ENCODE measurements around the gene AP5Z1. TPM values are rescaled to one million over a fixed set of nuclear protein-coding genes. Genes with fewer than 3 reads are reported as not detected.
"Not testable (repeated sequence)": the region's sequence is repeated elsewhere in the genome, so short reads cannot be mapped to it uniquely, and the experiment has no call there.

AP5Z1 gene
- total RNA-seq, 1 donor from 2014 or later: 41.5 TPM

DNA sequence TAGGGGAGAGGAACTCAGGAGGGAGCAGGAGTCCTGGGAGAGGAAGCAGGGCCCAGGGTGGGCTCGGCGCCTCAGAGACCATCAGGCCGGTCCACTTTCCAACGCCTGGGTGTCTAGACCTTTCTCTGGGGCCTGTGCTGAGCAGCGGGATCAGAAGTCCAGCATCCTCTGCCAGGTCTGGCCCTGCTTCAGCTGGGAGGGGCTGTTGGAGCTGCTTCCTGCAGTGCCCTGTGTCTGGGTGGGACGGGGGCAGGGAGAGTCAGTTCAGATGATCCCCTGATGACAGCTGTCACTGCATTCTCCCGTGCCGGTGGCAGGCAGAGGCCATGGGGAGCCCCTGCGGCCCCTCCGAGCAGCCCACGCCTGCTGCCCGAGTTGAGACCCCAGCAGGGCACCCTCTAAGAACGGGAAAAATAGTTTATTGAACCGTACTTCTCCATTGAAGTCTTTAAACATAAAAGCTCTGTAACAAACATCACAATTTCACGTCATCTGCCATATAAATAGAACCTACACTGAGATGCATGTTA lies 23.3 kb downstream of the AP5Z1 start:
- Mint-ChIP-seq H3K4me1 (ENCODE audit: low read depth) (peaks cover 2% of the 10 kb centered on the region), H3K9me3 (no peaks in the 10 kb centered on the region), H3K27me3 (ENCODE audit: low read depth) (no peaks in the 10 kb centered on the region), H3K27ac (no peak overlapping the region), H3K4me3 (ENCODE audit: low read depth) (no peak overlapping the region), H3K36me3 (ENCODE audit: low read depth) (peaks cover 6% of the 10 kb centered on the region)
- no peak for DNase-seq (ENCODE audit: low spot score)
- intact Hi-C loops (cut with micrococcal nuclease): loop anchor here (1.0 to 5.0 kb wide), 2 partner anchors 84 to 287 kb away; partner anchors contain the start of gene RADIL

DNA sequence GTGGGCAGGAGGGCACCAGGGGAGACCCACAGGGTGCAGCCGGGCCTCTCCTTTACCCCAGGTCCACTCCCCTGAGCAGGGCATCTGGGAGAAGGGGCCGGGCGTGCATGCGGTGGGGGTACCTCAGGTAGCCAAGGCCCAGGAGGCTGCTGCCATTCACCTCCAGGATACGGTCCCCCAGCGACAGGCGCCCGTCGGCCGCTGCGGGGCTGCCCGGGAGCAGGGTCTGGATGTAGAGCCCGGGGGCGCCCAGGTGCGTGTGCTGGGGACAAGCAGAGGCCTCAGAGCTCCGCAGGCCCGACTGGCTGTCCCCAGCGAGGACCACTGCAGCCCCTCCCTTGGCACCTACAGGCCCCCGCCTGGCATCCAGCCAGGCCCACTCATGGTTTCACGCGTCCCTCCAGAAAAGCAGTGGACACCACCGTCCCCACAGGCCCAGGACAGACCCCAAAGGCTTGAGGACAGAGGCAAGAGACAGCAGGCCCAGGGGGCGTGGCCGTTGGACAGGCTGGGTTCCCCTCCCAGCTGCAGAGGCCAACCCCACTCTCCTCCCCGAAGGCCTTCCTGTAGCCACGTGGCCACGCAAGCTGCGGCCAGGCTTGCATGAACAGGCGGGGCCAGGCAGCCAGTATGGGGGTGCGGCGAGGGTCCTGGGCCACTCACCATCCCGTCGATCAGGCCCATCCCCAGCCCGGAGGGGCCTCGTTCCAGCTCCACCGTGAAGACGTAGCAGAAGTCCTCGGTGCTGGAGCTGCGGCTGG lies 24.3 kb downstream of the AP5Z1 start:
- intact Hi-C loops (cut with micrococcal nuclease): loop anchor here (5.0 kb wide), 1 partner anchor 83 kb away; the partner anchor contains the start of gene RADIL
- Mint-ChIP-seq H3K36me3 (ENCODE audit: low read depth) (peaks cover under 1% of the 10 kb centered on the region), H3K4me3 (ENCODE audit: low read depth) (no peak overlapping the region), H3K4me1 (ENCODE audit: low read depth) (no peaks in the 10 kb centered on the region), H3K27me3 (ENCODE audit: low read depth) (no peaks in the 10 kb centered on the region), H3K9me3 (no peaks in the 10 kb centered on the region), H3K27ac (no peak overlapping the region)
- no peak for DNase-seq (ENCODE audit: low spot score)

DNA sequence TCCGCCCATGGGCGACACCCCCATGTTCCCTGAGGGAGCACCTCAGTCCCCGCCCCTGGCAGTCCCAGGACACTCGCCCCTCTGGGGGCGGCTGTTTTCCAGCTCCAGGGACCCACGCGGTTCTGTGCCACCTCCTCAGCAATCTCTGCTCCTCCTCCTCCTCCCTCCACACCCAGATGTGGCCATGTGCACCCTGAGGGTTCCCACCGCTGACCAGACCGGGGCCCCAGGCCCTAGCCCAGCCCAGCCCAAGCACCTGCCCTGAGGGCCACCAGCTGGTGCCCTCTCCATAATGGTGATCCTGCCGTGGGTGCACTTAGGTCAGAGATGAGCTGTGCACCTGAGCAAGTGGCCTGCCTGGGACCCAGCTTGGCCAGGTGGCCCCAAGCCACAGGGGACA lies 25.1 kb downstream of the AP5Z1 start:
- Mint-ChIP-seq H3K27ac (no peak overlapping the region), H3K4me1 (ENCODE audit: low read depth) (no peaks in the 10 kb centered on the region), H3K27me3 (ENCODE audit: low read depth) (no peaks in the 10 kb centered on the region), H3K36me3 (ENCODE audit: low read depth) (no peaks in the 10 kb centered on the region), H3K9me3 (no peaks in the 10 kb centered on the region), H3K4me3 (ENCODE audit: low read depth) (no peak overlapping the region)
- intact Hi-C loops (cut with micrococcal nuclease): no loop called here
- no peak for DNase-seq (ENCODE audit: low spot score)

DNA sequence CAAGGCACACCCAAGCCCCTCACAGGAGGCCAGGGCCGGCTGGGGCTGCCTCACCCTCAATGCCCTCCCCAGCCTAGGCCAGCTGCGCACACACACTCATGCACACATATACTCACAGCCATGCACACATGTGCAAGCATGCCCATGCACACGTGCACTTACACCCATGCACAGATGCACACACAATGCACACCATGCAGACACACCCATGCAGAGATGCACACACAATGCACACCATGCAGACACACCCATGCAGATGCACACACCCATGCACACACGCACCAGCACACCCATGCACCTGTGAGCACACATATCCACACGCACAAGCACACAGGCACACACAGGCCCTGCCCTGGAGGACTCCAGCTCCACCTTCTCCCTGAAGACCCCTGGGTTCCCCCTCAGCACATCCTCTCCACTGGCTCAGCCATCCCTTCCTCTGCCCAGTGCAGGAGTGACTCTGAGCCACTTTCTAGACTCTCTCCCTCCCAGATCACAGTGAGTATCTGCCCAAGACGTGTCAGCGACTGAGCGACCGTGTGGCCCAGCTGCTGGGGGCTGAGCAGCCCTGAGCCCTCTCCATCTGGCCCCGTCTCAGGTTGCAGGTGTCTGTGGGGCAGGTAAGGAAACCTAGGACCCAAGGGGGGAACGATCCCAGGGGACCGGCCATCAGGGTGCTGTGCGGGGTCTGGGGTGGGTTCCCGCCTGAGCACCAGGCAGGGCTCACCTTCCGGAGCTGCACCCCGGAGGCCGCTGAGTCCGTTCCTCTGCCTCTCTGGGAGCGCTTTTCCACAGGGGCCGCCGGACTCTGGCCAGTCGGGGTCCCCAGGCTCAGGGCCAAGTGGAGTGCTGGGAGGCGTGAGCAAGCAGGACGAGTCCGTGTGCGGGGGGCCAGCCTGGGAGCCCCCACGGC lies 25.8 kb downstream of the AP5Z1 start:
- Mint-ChIP-seq H3K4me3 (ENCODE audit: low read depth) (no peak overlapping the region), H3K27me3 (ENCODE audit: low read depth) (no peaks in the 10 kb centered on the region), H3K9me3 (no peaks in the 10 kb centered on the region), H3K4me1 (ENCODE audit: low read depth) (no peaks in the 10 kb centered on the region), H3K36me3 (ENCODE audit: low read depth) (no peaks in the 10 kb centered on the region), H3K27ac (no peak overlapping the region)
- intact Hi-C loops (cut with micrococcal nuclease): no loop called here
- DNase-seq (ENCODE audit: low spot score): no peak

DNA sequence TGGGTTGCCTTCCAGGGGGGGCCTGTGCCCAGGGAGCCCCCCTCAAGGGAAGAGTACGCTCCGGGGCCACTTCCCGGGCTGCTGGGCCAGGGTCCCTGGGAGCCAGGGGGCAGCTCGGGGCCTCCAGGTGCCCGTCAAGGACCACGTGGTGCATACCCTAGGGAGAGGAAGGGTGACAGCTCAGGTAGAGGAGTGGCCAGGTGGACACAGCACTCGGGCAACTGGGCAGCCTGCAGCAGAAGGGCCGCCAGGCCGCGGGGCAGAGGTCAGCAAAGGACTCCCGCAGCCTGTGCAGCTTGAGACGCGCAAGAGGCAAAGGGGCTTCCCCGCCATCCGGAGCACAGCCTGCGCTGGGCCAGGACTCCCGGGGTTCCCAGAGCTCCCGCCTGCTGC lies 26.4 kb downstream of the AP5Z1 start:
- DNase-seq (ENCODE audit: low spot score): no peak
- Mint-ChIP-seq H3K36me3 (ENCODE audit: low read depth) (no peaks in the 10 kb centered on the region), H3K9me3 (no peaks in the 10 kb centered on the region), H3K4me1 (ENCODE audit: low read depth) (no peaks in the 10 kb centered on the region), H3K27ac (no peak overlapping the region), H3K27me3 (ENCODE audit: low read depth) (peaks cover 4% of the 10 kb centered on the region), H3K4me3 (ENCODE audit: low read depth) (no peak overlapping the region)
- intact Hi-C loops (cut with micrococcal nuclease): no loop called here

DNA sequence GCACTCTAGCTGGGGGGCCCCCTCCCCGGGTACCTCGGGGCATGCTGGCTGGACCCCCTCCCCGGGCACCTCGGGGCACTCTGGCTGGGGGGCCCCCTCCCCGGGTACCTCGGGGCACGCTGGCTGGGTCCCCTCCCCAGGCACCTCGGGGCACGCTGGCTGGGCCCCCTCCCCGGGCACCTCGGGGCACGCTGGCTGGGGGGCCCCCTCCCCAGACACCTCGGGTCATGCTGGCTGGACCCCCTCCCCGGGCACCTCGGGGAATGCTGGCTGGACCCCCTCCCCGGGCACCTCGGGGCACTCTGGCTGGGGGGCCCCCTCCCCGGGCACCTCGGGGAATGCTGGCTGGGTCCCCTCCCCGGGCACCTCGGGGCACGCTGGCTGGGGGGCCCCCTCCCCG lies 27.2 kb downstream of the AP5Z1 start:
- intact Hi-C loops (cut with micrococcal nuclease); H3K4me3 Mint-ChIP-seq (ENCODE audit: low read depth); DNase-seq (ENCODE audit: low spot score); H3K9me3 Mint-ChIP-seq; H3K36me3 Mint-ChIP-seq (ENCODE audit: low read depth); H3K27me3 Mint-ChIP-seq (ENCODE audit: low read depth); H3K27ac Mint-ChIP-seq; H3K4me1 Mint-ChIP-seq (ENCODE audit: low read depth): not testable (repeated sequence)

DNA sequence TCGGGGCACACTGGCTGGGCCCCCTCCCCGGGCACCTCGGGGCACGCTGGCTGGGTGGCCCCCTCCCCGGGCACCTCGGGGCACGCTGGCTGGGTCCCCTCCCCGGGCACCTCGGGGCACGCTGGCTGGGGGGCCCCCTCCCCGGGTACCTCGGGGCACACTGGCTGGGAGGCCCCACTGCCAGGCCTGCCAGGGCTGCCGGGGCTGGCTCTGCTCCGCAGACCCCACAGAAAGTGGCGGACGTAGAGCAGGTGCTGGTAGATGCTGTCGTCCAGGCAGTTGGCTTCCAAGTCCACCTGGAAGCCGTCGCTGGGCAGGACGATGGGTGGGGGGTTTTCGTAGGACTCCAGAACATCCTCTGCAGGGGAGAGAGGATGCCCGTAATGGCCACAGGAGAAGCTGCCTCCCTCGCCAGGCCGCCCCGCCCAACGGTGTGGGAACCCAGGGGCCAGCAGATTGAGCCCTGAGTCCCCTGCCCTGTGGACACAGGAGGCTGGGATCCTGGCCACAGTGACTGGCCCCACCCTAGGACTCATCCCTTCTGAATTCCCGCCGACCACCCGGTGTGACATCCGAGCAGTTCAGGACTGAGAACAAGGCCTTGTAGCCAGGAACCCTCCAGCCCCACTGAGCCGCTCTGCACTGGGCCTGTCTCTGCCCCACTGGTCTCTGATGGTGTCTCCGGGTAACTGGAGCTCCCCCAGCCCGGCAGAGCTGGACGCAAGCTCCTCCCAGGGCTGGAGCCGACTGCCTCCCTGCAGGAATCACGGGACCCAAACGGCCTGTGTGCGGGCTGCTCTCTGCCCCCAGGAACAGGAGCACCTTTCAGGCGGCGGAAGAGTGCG lies 28.2 kb downstream of the AP5Z1 start:
- Mint-ChIP-seq H3K9me3 (no peaks in the 10 kb centered on the region), H3K4me3 (ENCODE audit: low read depth) (no peak overlapping the region), H3K27me3 (ENCODE audit: low read depth) (peaks cover 18% of the 10 kb centered on the region), H3K36me3 (ENCODE audit: low read depth) (no peaks in the 10 kb centered on the region), H3K4me1 (ENCODE audit: low read depth) (no peaks in the 10 kb centered on the region), H3K27ac (no peak overlapping the region)
- DNase-seq (ENCODE audit: low spot score): no peak
- intact Hi-C loops (cut with micrococcal nuclease): no loop called here

DNA sequence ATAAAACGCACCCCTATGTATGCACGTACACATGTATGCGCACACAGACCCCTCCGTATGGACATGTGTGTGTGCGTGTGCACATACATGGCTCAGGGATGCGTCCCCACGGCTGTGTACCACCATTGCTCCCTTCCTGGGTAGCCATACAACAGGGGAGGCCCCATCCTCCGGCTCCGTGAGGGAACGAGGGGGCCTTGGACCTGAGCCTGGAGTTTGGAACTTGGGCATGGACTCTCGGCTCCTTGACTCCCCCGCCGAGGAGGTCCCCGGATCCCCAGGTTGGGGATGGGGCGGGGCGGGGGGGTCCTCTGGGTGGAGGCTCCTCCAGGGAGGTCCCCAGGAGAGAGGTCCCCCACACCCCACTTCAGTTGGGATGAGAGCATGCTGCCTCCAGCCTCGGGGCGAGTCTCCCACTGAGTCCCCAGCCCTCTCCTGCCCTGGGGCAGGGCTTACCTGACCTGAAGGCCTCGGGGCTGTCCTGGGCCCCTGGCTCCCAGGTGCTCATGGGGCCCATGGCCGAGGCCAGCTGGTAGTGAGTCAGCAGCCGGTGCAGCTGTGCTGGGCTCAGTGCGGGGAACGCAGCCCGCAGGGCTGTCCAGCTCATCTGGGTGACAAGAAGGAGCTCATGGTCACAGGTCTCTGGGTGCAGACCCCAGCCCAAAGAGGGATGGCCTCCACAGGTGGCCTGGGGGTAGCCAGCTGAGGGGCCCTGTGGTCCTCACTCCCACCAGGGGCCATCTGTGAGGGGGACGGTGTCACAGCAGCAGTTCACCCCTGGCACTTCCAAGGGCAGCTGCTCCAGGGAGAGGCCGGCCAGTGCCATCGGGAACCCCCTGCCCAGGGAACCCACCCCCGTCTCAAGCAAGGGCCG lies 29.9 kb downstream of the AP5Z1 start:
- DNase-seq (ENCODE audit: low spot score): no peak
- H3K4me3 Mint-ChIP-seq (ENCODE audit: low read depth): no peak overlapping the region
- peaks cover 27% of the 10 kb centered on the region for H3K27me3 Mint-ChIP-seq (ENCODE audit: low read depth)
- no peak overlapping the region for H3K27ac Mint-ChIP-seq
- intact Hi-C loops (cut with micrococcal nuclease): no loop called here
- H3K36me3 Mint-ChIP-seq (ENCODE audit: low read depth): no peaks in the 10 kb centered on the region
- H3K9me3 Mint-ChIP-seq: no peaks in the 10 kb centered on the region
- no peaks in the 10 kb centered on the region for H3K4me1 Mint-ChIP-seq (ENCODE audit: low read depth)

DNA sequence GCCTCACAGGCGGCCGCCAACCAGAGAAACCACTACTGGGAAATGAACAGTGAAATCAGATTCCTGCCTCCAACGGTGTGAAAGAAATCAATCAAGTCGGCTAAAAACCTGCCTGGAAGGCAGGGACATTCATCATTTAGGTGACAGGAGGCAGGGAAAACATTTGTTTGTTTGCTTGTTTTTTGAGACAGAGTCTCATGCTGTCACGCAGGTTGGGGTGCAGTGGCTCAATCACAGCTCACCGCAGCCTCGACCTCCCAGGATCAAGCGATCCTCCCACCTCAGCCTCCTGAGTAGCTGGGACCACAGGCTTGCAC lies 30.5 kb downstream of the AP5Z1 start:
- H3K27ac Mint-ChIP-seq: no peak overlapping the region
- no peaks in the 10 kb centered on the region for H3K36me3 Mint-ChIP-seq (ENCODE audit: low read depth)
- intact Hi-C loops (cut with micrococcal nuclease): no loop called here
- no peak for DNase-seq (ENCODE audit: low spot score)
- H3K4me3 Mint-ChIP-seq (ENCODE audit: low read depth): no peak overlapping the region
- H3K9me3 Mint-ChIP-seq: no peaks in the 10 kb centered on the region
- H3K27me3 Mint-ChIP-seq (ENCODE audit: low read depth): peaks cover 29% of the 10 kb centered on the region
- no peaks in the 10 kb centered on the region for H3K4me1 Mint-ChIP-seq (ENCODE audit: low read depth)

DNA sequence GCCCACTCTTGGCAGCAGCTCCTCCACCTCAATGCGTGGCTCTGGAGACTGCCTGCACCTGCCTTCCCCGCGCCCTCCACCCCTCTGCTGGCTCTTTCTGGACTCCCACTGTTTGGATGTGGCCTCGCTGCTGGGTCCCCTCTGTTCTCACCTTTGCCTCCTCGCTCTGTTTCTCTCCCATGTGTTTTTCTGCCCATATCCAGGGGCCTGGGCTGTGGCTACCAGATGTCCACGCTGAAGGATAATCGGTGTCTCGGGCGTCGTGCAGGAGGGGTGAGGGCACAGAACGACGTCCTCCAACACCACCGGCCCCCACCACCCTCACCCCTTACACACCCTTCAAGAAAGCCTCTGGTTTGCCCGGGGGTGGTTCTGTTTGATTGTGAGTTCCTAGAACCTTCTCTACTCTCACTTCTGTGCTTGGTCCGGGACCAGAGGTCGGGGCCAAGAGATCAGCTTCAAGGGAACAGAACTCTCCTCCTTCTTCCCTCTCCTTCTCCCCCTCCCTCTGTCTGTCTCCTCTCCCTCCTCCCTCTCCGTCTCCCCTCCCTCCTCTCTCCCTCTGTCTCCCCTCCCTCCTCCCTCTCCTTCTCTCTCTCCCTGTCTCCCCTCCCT lies 31.7 kb downstream of the AP5Z1 start:
- Mint-ChIP-seq H3K27me3 (ENCODE audit: low read depth) (peaks cover 29% of the 10 kb centered on the region), H3K27ac (no peak overlapping the region), H3K36me3 (ENCODE audit: low read depth) (no peaks in the 10 kb centered on the region), H3K4me1 (ENCODE audit: low read depth) (no peaks in the 10 kb centered on the region), H3K4me3 (ENCODE audit: low read depth) (no peak overlapping the region), H3K9me3 (no peaks in the 10 kb centered on the region)
- intact Hi-C loops (cut with micrococcal nuclease): no loop called here
- no peak for DNase-seq (ENCODE audit: low spot score)

DNA sequence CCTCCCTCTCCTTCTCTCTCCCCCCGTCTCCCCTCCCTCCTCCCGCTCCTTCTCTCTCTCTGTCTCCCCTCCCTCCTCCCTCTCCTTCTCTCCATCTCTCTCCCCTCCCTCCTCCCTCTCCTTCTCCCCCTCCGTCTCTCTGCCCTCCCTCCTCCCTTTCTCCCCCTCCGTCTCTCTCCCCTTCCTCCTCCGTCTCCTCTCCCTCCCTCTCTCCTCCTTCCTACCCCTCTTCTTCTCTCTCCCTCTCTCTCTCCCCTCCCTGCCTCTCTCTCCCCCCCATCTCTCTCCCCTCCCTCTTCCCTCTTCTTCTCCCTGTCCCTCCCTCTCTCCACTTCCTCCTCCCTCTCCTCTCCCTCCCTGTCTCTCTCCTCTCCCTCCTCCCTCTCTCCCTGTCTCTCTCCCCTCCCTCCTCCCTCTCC lies 32.2 kb downstream of the AP5Z1 start:
- Mint-ChIP-seq H3K4me3 (ENCODE audit: low read depth) (no peak overlapping the region), H3K27me3 (ENCODE audit: low read depth) (peaks cover 29% of the 10 kb centered on the region), H3K9me3 (peaks cover 1% of the 10 kb centered on the region), H3K27ac (no peak overlapping the region), H3K4me1 (ENCODE audit: low read depth) (no peaks in the 10 kb centered on the region), H3K36me3 (ENCODE audit: low read depth) (no peaks in the 10 kb centered on the region)
- no peak for DNase-seq (ENCODE audit: low spot score)
- intact Hi-C loops (cut with micrococcal nuclease): no loop called here

Data from activated T-helper 2 cell treated with anti-CD3 and anti-CD28 coated beads, Interferon-gamma antibody, Interleukin-2, Interleukin-4, amounts not matched to agents 10 μg/mL and 5 μg/mL and 100 μg/mL, durations not matched to agents 14 hours and 24 hours and 36 hours (primary cell).